ENCODE results near the gene GLB1L2. TPM values are rescaled to one million over a fixed set of nuclear protein-coding genes. Genes with fewer than 3 reads are reported as not detected.

The GLB1L2 gene
- total and polyA plus RNA-seq, 2 of the 4 experiments (the other 2 are of a cell fraction) = under 0.01 to 0.26 TPM

DNA sequence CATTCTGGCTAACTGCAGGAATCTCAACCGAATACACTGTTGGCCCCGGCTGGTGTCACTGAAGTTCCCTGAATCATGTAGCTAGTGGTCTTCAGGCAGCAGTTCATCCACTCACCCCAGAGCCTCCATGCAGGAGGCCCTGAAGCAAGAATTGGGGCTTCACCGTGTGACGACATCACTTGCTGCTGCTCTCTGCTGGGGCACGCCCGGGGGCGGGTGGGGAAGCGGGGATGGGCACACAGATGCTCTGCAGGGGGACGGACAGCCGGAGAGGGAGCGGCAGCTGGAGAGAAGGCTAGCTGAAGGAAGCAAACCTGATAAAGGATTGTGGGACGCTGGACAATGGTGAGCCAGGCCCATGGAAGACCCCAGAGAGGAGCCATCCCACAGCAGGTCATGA is 63.2 kb downstream of the GLB1L2 start:
- Histone ChIP-seq H2BK5ac (ENCODE audit: low read depth, low read length, poor library complexity, severe bottlenecking) (no peak overlapping the region), H3K56ac (ENCODE audit: extremely low read depth, insufficient read depth, low read length) (no peak overlapping the region), H3K27me3 (ENCODE audit: control insufficient read depth, insufficient read depth, low read length) (no peaks in the 10 kb centered on the region), H3K9me3 (ENCODE audit: control insufficient read depth, insufficient read depth, low read length) (peaks cover 59% of the 10 kb centered on the region), H3K79me1 (ENCODE audit: low read depth in 1 of 2, low read length in 2 of 2) (no peaks in the 10 kb centered on the region), H2AK9ac (replicated peaks; ENCODE audit: low read depth, low read length, poor library complexity) (no peak overlapping the region), H2BK20ac (ENCODE audit: low read depth, low read length) (no peak overlapping the region), H2AFZ (replicated peaks; ENCODE audit: low read length, poor library complexity) (no peak overlapping the region), H4K8ac (ENCODE audit: low read depth in 2 of 2, low read length in 2 of 2) (no peak overlapping the region), H3K9ac (ENCODE audit: low read depth, low read length) (no peak overlapping the region), H3K18ac (ENCODE audit: low read depth, low read length) (no peak overlapping the region), H4K20me1 (ENCODE audit: insufficient read depth, low read length) (no peaks in the 10 kb centered on the region), H2BK120ac (ENCODE audit: low read depth, low read length) (no peak overlapping the region), H3K27ac (ENCODE audit: insufficient read depth, low read length) (no peak overlapping the region), H4K91ac (ENCODE audit: insufficient read depth, low read depth, low read length) (no peak overlapping the region), H3K4me1 (ENCODE audit: control insufficient read depth, insufficient read depth, low read length) (no peaks in the 10 kb centered on the region), H3K23ac (ENCODE audit: low read depth, low read length) (no peak overlapping the region), H3K4me2 (ENCODE audit: low read depth, low read length) (no peak overlapping the region), H4K5ac (ENCODE audit: low read depth, low read length) (no peak overlapping the region), H3K9me1 (ENCODE audit: insufficient read depth, low read length) (no peaks in the 10 kb centered on the region), H2BK15ac (ENCODE audit: low read depth, low read length) (no peak overlapping the region), H3K4me3 (ENCODE audit: insufficient read depth, low read depth, low read length) (no peak overlapping the region), H3K14ac (replicated peaks; ENCODE audit: low read depth, low read length) (no peak overlapping the region), H3K36me3 (ENCODE audit: control insufficient read depth, insufficient read depth, low read length) (no peaks in the 10 kb centered on the region), H2AK5ac (ENCODE audit: low read depth, low read length) (no peak overlapping the region), H3K4ac (ENCODE audit: low read depth, low read length) (no peak overlapping the region)
- ATAC-seq (ENCODE audit: low read depth) (no peak), DNase-seq (no peak)
- POLR2A ChIA-PET (ENCODE audit: unreplicated experiment) = no interaction called here
- 50% methylated on average over 5 of the region's 12 CpGs; no CpG with 5 or more reads in 1 of the 2 experiments for WGBS, 2 experiments (ENCODE audit: extremely low coverage in 2 of 2, insufficient read length in 1 of 2)
- intact Hi-C loops (cut with micrococcal nuclease) = no loop called here
- in situ Hi-C loops (cut with MboI; ENCODE audit: low sequenced_read_pairs) = no loop called here
- CTCF ChIA-PET = no interaction called here
- TF ChIP-seq POLR2A (IDR thresholded peaks at IDR 0.05; ENCODE audit: low read depth, low read length) (no peak), RAD21 (IDR thresholded peaks at IDR 0.05; ENCODE audit: low read length) (no peak), FOS (IDR thresholded peaks at IDR 0.05; ENCODE audit: low read depth, low read length) (no peak), CHD1 (IDR thresholded peaks at IDR 0.05; ENCODE audit: low read depth, low read length) (no peak), MAZ (IDR thresholded peaks at IDR 0.05; ENCODE audit: borderline replicate concordance, low read depth, low read length) (no peak), CEBPB (IDR thresholded peaks at IDR 0.05; ENCODE audit: low read depth, low read length) (no peak), BHLHE40 (IDR thresholded peaks at IDR 0.05; ENCODE audit: low read depth, low read length) (no peak), MAFK (IDR thresholded peaks at IDR 0.05; ENCODE audit: low read depth, low read length) (no peak), NFE2L2 (IDR thresholded peaks at IDR 0.05; ENCODE audit: low read depth, low read length) (no peak), SMC3 (IDR thresholded peaks at IDR 0.05; ENCODE audit: low read depth, low read length) (no peak), MXI1 (IDR thresholded peaks at IDR 0.05; ENCODE audit: borderline replicate concordance, low read depth, low read length) (no peak)
- TF ChIP-seq, protein P1, sequence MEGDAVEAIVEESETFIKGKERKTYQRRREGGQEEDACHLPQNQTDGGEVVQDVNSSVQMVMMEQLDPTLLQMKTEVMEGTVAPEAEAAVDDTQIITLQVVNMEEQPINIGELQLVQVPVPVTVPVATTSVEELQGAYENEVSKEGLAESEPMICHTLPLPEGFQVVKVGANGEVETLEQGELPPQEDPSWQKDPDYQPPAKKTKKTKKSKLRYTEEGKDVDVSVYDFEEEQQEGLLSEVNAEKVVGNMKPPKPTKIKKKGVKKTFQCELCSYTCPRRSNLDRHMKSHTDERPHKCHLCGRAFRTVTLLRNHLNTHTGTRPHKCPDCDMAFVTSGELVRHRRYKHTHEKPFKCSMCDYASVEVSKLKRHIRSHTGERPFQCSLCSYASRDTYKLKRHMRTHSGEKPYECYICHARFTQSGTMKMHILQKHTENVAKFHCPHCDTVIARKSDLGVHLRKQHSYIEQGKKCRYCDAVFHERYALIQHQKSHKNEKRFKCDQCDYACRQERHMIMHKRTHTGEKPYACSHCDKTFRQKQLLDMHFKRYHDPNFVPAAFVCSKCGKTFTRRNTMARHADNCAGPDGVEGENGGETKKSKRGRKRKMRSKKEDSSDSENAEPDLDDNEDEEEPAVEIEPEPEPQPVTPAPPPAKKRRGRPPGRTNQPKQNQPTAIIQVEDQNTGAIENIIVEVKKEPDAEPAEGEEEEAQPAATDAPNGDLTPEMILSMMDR (conservative IDR thresholded peaks at IDR 0.05; ENCODE audit: low read depth, low read length) = no peak
- dilution Hi-C loops (cut with HindIII; ENCODE audit: low sequenced_read_pairs, unreplicated experiment) = no loop called here
- no TSS peak for BruUV-seq (replicated peaks)
